Measurements from ENCODE around the gene AOAH. TPM values are rescaled to one million over a fixed set of nuclear protein-coding genes. Genes with fewer than 3 reads are reported as not detected.

Gene AOAH
- total RNA-seq, 1 experiment from 2014 or later: 1.3 TPM

DNA sequence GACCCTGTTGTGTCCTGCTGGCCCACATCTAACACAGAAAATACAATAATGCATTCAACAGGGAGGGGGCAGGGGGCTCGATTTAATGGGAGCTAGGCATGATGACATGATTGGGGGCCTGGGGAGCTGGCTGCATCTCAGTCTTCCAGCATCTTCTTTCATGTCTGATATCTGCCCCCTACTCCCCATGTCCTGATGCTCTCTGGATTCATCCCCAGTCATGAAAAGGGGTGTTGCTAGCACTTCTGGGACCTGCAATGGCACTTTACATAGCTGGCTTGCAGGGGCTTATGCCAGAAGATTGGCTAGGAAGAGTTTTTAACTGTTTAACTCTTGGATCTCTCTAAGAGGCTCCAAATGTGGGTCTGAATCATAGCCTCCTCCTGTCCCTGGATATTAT is 94.9 kb downstream of the AOAH start:
- H3K36me3 ChIP-seq: no peaks in the 10 kb centered on the region
- no peaks in the 10 kb centered on the region for H3K27me3 ChIP-seq
- no peak overlapping the region for H3K27ac ChIP-seq
- no peaks in the 10 kb centered on the region for H3K9me3 ChIP-seq (replicated peaks)
- H3K4me1 ChIP-seq: peaks cover 27% of the 10 kb centered on the region
- DNase-seq: no peak
- H3K4me3 ChIP-seq: no peak overlapping the region

DNA sequence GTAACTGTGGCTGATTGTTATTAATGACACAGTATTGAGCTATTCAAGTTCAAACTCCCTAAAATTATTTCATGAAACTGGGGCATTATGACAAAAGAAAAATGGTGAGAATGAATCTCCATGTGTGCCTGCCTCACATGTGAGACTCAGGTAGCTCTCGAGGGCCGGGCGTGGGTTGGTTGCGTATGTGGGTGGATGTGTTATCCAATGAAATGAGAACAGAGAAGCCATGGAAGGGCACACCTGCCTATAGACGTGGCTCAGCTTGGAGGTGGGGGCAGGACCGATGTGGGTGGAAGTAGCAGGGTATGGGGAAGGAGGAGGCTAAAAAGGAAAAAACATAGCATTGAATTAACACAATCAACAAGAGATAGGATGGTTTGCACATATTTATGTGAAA is 96.5 kb downstream of the AOAH start:
- no peak for DNase-seq
- Histone ChIP-seq H3K4me1 (peaks cover 21% of the 10 kb centered on the region), H3K36me3 (no peaks in the 10 kb centered on the region), H3K4me3 (no peak overlapping the region), H3K27me3 (no peaks in the 10 kb centered on the region), H3K9me3 (replicated peaks) (no peaks in the 10 kb centered on the region), H3K27ac (no peak overlapping the region)

DNA sequence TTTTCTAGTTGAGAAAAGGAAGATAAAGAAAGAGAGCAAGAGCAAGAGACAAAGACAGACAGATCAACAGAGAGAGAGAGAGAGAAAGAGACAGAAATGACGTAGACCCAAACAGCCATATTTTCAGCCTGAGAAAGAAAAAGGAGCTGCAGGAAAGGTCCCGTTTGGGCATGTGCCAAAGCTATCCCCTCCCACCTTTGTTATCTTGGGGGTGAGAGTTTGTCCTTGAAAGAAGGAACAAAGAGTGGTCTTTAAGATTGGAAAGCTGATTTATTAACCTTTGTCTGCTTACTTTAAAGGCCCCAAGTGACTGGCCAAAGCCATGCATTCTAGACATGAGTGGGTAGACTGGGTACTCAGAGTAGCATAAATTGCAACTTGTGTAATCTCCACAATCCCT is 98.2 kb downstream of the AOAH start:
- H3K9me3 ChIP-seq (replicated peaks): no peaks in the 10 kb centered on the region
- H3K4me3 ChIP-seq: no peak overlapping the region
- no peak overlapping the region for H3K27ac ChIP-seq
- H3K36me3 ChIP-seq: no peaks in the 10 kb centered on the region
- H3K27me3 ChIP-seq: no peaks in the 10 kb centered on the region
- no peak for DNase-seq
- peaks cover 21% of the 10 kb centered on the region for H3K4me1 ChIP-seq

DNA sequence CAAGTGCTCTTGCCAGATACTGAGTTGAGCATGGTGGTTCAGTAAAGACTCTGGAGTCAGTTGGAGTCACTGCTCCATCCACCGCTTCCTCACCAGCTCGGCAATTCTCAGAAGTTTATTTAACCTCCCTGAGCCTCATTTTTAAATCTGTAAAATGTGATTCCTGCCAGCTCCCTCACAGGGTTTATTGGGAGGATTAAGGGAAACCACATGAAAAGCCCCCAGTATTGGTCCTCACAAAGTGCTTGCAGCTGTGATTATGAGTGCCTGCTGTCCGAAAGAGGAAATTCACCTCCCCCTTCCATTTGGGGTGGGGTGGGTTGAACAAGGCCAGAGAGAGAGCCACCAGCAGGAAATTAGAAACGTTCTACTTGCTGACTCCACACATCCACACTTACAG is 99.0 kb downstream of the AOAH start:
- no peak overlapping the region for H3K27ac ChIP-seq
- peaks cover 25% of the 10 kb centered on the region for H3K4me1 ChIP-seq
- H3K9me3 ChIP-seq (replicated peaks): no peaks in the 10 kb centered on the region
- H3K36me3 ChIP-seq: no peaks in the 10 kb centered on the region
- no peaks in the 10 kb centered on the region for H3K27me3 ChIP-seq
- peak; percentile 86 to 95 for DNase-seq
- no peak overlapping the region for H3K4me3 ChIP-seq

DNA sequence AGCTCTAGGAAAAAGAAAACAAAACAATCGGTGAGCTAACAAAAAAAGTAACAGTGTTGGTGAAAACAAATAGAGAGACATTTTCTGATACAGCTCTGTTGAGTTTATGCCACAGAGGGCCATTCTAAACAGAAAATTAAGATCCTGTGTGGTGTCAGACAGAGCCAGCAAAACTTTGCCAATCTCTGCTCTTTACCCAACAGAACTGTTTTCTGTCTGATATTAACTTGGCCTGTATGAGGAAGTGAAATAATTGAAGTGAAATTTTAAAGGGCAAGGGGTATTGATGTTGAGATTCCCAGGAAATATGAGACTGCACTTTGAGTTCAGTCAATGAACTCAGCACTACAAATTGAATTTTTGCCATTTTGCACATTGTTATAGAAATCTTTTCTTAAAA is 101.0 kb downstream of the AOAH start:
- Histone ChIP-seq H3K27me3 (no peaks in the 10 kb centered on the region), H3K4me3 (no peak overlapping the region), H3K9me3 (replicated peaks) (no peaks in the 10 kb centered on the region), H3K36me3 (no peaks in the 10 kb centered on the region), H3K4me1 (peaks cover 26% of the 10 kb centered on the region), H3K27ac (no peak overlapping the region)
- DNase-seq: no peak

DNA sequence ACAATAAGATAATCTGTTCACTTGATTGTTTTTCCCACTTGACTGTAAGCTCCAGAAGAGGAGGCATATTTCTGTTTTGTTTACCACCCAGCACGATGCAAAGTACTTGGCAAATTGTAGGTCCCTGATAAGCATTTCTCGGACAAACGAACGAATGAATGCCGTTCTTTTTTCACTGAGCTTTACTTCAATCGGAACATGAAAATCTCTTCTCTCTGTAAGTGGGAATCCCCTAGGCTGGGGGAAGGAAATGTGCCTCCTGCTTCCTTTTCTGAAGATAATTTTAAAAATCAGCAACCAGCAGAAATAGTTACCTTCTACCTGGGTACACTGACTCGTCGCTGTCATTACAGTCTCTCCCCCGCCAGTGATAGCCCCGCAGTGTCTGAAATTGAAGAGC is 102.9 kb downstream of the AOAH start:
- Histone ChIP-seq H3K36me3 (no peaks in the 10 kb centered on the region), H3K4me1 (peaks cover 26% of the 10 kb centered on the region), H3K9me3 (replicated peaks) (no peaks in the 10 kb centered on the region), H3K27ac (no peak overlapping the region), H3K27me3 (no peaks in the 10 kb centered on the region; the same call in 1 of the 2 replicates), H3K4me3 (no peak overlapping the region)
- DNase-seq: no peak

DNA sequence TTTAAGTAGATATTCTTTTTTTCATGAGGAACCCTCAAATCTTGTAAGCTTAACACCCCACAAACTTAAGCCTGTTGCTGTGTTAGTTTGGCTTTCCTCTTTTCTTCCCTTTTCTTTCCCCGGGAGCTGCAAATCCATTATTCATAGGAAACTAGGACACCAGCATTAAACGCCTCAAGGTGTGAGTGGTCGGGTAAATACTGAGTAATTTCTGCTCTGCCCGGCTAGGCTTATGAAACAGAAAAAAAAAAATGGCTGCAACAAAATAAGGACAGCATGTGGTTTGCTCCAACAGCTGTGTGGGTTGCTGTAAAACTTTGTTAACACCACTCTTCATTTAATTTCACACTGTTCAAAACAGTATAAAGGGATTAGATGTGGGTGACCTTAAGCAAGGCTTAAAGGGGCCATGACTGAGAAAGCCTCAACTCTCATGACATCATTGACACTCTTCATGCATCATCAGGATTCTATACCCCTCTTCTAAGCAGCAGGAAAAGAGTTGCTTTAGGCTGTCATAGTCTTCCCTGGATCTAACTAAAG is 104.1 kb downstream of the AOAH start:
- H3K27me3 ChIP-seq: no peaks in the 10 kb centered on the region; the same call in 1 of the 2 replicates
- peak; percentile 65 to 87 for DNase-seq
- H3K4me3 ChIP-seq: no peak overlapping the region
- H3K27ac ChIP-seq: no peak overlapping the region
- H3K9me3 ChIP-seq (replicated peaks): no peaks in the 10 kb centered on the region
- no peaks in the 10 kb centered on the region for H3K36me3 ChIP-seq
- peaks cover 19% of the 10 kb centered on the region for H3K4me1 ChIP-seq

DNA sequence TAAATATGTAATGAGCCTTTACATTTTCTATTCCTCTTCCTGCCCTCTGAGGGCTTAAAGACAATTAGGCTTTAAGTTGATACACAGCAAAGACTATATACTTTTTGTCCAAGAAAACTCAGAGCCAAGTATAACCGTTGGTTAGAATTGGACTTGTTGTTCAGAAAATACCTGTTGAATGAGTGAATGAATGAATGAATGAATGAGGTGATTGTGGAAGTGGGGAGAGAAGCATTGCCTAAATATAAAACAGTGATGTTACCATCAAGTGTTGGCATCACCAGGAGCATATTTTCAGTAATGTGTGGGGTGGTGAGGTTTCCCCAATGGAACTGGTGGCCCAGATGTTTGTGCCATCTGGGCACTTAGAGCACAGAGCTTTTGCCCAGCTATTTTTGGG is 106.9 kb downstream of the AOAH start:
- H3K4me1 ChIP-seq: peaks cover 9% of the 10 kb centered on the region
- H3K27ac ChIP-seq: no peak overlapping the region
- DNase-seq: no peak
- no peak overlapping the region for H3K4me3 ChIP-seq
- no peaks in the 10 kb centered on the region; the same call in 1 of the 2 replicates for H3K27me3 ChIP-seq
- no peaks in the 10 kb centered on the region for H3K36me3 ChIP-seq
- no peaks in the 10 kb centered on the region for H3K9me3 ChIP-seq (replicated peaks)

DNA sequence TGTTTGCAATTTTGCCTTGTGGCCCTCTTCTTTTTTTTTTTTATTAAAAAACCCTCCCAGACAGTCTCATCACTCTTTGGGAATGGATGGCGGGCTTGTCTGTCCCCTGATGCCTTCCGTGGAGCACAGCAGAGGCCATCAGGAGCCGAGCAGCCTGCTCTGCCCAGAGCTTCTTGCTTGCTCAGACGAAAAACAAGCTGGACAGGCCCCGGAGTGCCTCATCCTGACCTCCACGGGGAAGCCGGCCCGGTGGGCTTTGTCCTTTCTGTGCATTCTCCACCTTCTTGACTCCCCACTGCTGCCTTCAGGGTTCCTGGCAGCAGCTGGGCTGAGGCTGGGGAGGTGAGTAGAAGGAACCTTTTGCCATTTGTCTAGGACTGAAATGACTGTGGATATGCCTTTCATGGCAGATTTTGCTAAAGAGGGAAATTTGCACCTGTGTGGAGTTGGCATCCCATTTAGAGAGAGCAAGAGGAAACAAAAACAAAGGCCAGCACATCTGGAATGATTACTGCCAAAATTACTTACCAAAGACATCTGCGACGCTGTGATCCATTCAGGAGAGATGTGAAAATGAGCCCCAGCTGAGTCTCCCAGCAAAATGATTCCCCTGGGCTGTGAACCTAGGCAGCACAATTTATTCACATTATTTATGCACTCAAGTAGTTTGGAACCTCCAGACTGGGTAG is 108.3 kb downstream of the AOAH start:
- no peak for DNase-seq
- H3K27ac ChIP-seq: no peak overlapping the region
- peaks cover 17% of the 10 kb centered on the region for H3K4me1 ChIP-seq
- no peaks in the 10 kb centered on the region for H3K36me3 ChIP-seq
- H3K9me3 ChIP-seq (replicated peaks): no peaks in the 10 kb centered on the region
- peaks cover 9% of the 10 kb centered on the region for H3K27me3 ChIP-seq
- no peak overlapping the region for H3K4me3 ChIP-seq

DNA sequence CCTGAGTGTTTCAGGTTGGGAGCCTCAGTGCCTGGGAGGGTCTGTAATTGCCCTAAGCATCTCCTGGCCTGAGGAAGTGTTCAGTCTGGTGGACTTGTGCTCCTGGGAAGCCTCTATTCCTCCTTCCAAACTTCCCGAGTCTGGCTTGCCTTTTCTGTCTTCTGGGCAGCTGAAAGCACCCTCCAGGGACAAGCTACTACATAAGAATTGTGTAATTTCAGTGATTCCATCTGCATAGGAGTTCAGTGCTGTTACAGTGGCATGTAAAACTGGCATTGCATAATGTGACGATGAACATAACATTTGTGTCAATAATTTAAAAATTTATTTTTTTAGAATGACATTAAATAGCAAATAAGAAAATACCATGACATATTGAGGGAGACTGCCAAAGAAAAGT is 109.3 kb downstream of the AOAH start:
- H3K27ac ChIP-seq: no peak overlapping the region
- H3K36me3 ChIP-seq: no peaks in the 10 kb centered on the region
- no peak for DNase-seq
- no peak overlapping the region for H3K4me3 ChIP-seq
- H3K4me1 ChIP-seq: peaks cover 10% of the 10 kb centered on the region
- H3K27me3 ChIP-seq: peaks cover 9% of the 10 kb centered on the region
- H3K9me3 ChIP-seq (replicated peaks): no peaks in the 10 kb centered on the region

DNA sequence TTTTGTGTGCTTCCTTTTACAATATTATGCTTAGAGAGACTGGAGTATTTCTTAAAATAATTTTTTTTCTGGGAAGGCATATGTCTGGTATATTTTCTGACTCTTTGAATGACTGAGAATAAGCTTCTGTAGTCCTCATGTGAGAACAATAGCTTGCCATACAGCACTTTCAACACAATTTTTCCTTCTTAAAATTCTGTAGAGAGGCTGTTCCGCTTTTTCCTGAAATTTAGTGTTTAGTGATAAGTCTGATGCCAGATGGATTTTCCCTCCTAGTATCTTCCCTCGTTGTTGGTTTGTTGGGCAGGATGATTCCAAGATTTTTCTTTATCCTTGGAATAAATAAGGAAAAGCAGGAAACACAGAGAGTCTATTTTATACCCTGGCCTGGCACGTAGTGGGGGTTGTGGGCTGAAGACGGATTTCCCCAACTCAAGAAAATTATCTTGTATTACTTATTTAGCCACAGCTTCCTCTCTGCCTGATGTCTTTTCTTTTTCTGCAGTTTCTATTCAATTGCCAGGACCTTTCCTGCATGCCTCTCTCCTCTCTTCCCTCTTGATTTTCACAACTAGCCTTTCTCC is 111.2 kb downstream of the AOAH start:
- no peaks in the 10 kb centered on the region for H3K9me3 ChIP-seq (replicated peaks)

DNA sequence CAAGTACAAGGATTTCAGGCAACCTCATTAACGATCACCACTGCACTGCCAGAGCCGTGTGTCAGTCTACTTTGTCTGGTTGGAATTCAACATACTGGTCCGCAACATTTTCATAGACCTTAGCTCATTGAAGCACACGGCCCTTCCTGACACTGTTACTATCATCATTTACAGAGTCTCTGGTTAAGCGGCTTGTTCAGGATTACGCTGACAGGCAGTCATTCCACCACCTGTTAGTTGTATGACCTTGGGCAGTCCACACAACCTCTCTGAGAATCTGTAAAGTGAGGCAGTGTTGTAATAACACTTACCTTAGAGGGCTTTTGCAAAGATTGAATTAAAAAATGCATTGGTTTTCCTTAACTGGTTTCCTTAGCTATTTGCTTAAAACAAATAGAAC is 112.6 kb downstream of the AOAH start:
- H3K4me3 ChIP-seq: no peak overlapping the region
- H3K27me3 ChIP-seq: peaks cover 12% of the 10 kb centered on the region
- H3K9me3 ChIP-seq (replicated peaks): no peaks in the 10 kb centered on the region
- DNase-seq: peak in 1 of 2 experiments; percentile 40
- peaks cover 8% of the 10 kb centered on the region; the same call in 1 of the 2 replicates for H3K4me1 ChIP-seq
- H3K36me3 ChIP-seq: no peaks in the 10 kb centered on the region
- no peak overlapping the region for H3K27ac ChIP-seq

More for the DNA sequence above, 111.2 kb downstream of the AOAH start:
- H3K36me3 ChIP-seq: no peaks in the 10 kb centered on the region
- no peak overlapping the region for H3K27ac ChIP-seq
- peaks cover 8% of the 10 kb centered on the region; the same call in 1 of the 2 replicates for H3K4me1 ChIP-seq
- DNase-seq: no peak
- peaks cover 9% of the 10 kb centered on the region for H3K27me3 ChIP-seq
- H3K4me3 ChIP-seq: no peak overlapping the region

DNA sequence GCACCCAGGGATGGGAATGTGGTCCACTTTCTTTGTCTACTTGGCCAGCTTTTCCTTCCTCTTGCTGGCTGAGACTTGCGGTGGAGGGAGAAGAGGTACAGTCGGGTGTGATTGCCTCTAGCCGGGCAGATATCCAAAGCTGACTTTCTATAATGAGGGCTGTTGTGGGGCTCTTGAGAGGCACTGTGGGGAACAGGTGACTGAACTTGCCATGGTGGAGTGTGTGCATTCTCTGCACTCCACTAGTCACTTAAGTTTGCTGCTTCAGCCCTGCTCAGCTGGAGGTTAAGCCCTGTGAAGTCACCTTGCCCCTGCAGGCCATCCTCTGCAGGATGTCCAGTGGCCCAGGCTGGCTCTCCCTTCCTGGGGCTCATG is 116.6 kb downstream of the AOAH start:
- Histone ChIP-seq H3K4me3 (no peak overlapping the region), H3K36me3 (no peaks in the 10 kb centered on the region), H3K27ac (no peak overlapping the region), H3K27me3 (peaks cover 12% of the 10 kb centered on the region; the same call in 1 of the 2 replicates), H3K4me1 (peaks cover 15% of the 10 kb centered on the region), H3K9me3 (replicated peaks) (no peaks in the 10 kb centered on the region; the same call in 1 of the 2 replicates)
- no peak for DNase-seq

DNA sequence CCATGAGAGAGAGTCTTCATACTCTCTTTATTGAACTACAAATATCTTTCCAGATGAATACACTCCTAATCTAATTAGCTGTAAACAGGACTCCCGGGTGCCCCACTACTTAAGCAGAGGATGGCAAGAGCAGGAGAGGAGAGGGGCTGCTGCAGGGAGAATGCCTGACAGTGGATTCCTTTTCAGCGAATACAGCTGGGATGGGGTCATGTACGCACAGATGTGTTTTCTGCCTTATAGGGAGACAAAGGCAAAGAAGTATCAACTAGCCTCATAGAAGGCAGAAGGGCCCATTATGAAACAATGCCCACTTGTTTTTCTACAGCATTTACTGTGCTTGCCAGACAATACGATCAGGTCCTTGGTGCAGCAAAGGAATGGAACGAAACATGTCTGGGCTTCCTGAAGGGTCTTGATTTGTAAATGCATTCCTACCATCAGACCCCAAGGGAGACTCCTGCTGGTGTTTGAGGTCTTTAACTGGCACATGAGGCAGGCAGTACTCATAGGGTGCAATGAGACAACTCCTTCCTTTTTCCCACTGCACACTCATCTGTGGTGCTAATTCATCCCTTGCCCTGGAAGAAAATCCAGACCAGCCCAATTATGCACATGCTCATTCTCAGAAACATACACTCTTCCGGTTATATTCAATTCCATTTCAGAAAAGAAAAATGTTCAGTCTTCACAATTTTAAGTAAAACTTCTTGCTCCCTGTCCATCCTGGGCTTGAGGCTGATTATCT is 117.1 kb downstream of the AOAH start:
- Histone ChIP-seq H3K4me1 (peaks cover 17% of the 10 kb centered on the region), H3K9me3 (replicated peaks) (no peaks in the 10 kb centered on the region; the same call in 1 of the 2 replicates), H3K27ac (no peak overlapping the region), H3K36me3 (no peaks in the 10 kb centered on the region), H3K27me3 (peaks cover 11% of the 10 kb centered on the region; the same call in 1 of the 2 replicates), H3K4me3 (no peak overlapping the region)
- no peak for DNase-seq
